Suprapubic skin (tissue), 4 donors: Measurements from ENCODE around the gene ZFHX3. TPM values are rescaled to one million over a fixed set of nuclear protein-coding genes. Genes with fewer than 3 reads are reported as not detected.

Source experiments
- DNase-seq, 2 donors: peaks; one replicate each; pipeline ENCODE4 v3.0.0-alpha.2; 2019; ENCODE audit warnings: low spot score in 2 of 2
- H3K27ac ChIP-seq: fragments of 200-600 bp; sonication (generic); one replicate; pipeline ENCODE4 v1.5.1; 2019
- H3K27me3 ChIP-seq: fragments of 200-600 bp; sonication (generic); one replicate; pipeline ENCODE4 v1.5.1; 2019
- H3K36me3 ChIP-seq: fragments of 200-600 bp; sonication (generic); one replicate; pipeline ENCODE4 v1.5.1; 2019
- H3K4me1 ChIP-seq: fragments of 200-600 bp; sonication (generic); one replicate; pipeline ENCODE4 v1.5.1; 2019
- H3K4me3 ChIP-seq: fragments of 200-600 bp; sonication (generic); one replicate; pipeline ENCODE4 v1.5.1; 2019; ENCODE audit warnings: mild to moderate bottlenecking
- H3K9me3 ChIP-seq: fragments of 200-600 bp; sonication (generic); one replicate; pipeline ENCODE4 v1.5.1; 2019
- CTCF ChIP-seq, 2 donors: fragments of 200-600 bp in 1 of 2; fragments of 450-650 bp in 1 of 2; sonication (generic) in 1 of 2; IDR thresholded peaks; one replicate each; pipeline ENCODE4 v1.5.1; 2016 to 2019; ENCODE audit warnings: antibody characterized with exemption in 2 of 2, mild to moderate bottlenecking in 1 of 2, moderate library complexity in 1 of 2
- EP300 ChIP-seq: sonication (generic); formaldehyde crosslinking; IDR thresholded peaks from one replicate; pipeline ENCODE4 v1.6.1; 2017; ENCODE audit warnings: antibody characterized with exemption
- POLR2A ChIP-seq, 2 donors: fragments of 450-650 bp; IDR thresholded peaks; one replicate each; pipeline ENCODE4 v1.6.1; 2017; ENCODE audit warnings: antibody characterized with exemption in 2 of 2, mild to moderate bottlenecking in 2 of 2, moderate library complexity in 2 of 2
- POLR2AphosphoS5 ChIP-seq, 3 donors: sonication (generic); formaldehyde crosslinking; IDR thresholded peaks; one replicate each; pipeline ENCODE4 v1.6.1; 2017; ENCODE audit warnings: antibody characterized with exemption in 3 of 3
- WGBS: methylation state at CpG from one replicate; pipeline ENCODE4 v1.1.5; 2018; 5-methylcytosine and 5-hydroxymethylcytosine counted together
- total RNA-seq, 4 donors: library from RNA; depleted of rRNA; stranded (reverse); fragments of >200 nt; gene quantifications; one replicate each; pipeline ENCODE4 v1.1.0, GENCODE V29; 2016

The ZFHX3 gene
- total RNA-seq, 4 donors from 2014 or later: 10.4 to 16.1 (median 12.8) TPM

GRCh38 chr16:72917051-72917450 is 130.9 kb downstream of the ZFHX3 start:
- TF ChIP-seq POLR2AphosphoS5 (IDR thresholded peaks at IDR 0.05) (no peak), POLR2A (IDR thresholded peaks at IDR 0.05) (no peak), EP300 (no peak), CTCF (IDR thresholded peaks at IDR 0.05) (no peak)
- no peaks in the 10 kb centered on the region for H3K36me3 ChIP-seq

DNA sequence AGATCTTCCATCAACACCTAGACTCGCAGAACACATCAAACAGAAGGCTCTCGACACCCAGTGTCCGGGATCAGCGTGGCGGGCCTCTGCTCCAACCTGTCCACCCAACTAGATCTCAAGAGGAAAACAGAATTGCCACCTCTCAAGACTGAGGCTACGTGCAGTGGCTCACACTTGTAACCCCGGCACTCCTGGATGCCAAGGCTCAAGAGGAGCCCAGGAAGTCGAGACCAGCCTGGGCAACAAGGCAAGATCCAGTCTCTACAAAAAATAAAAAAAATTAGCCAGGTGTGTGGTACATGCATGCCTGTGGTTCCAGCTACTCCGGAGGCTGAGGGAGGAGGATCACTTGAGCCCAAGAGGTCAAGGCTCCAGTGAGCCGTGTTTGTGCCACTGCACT is 132.6 kb downstream of the ZFHX3 start:
- H3K36me3 ChIP-seq: no peaks in the 10 kb centered on the region
- no peak for DNase-seq
- TF ChIP-seq EP300: no peak
- no peak for TF ChIP-seq POLR2AphosphoS5 (IDR thresholded peaks at IDR 0.05)
- no peak for TF ChIP-seq CTCF (IDR thresholded peaks at IDR 0.05)
- no peak overlapping the region for H3K4me3 ChIP-seq
- no peaks in the 10 kb centered on the region for H3K27me3 ChIP-seq
- 98% methylated on average over 10 of the region's 10 CpGs for WGBS
- no peaks in the 10 kb centered on the region for H3K4me1 ChIP-seq
- H3K9me3 ChIP-seq: no peaks in the 10 kb centered on the region
- H3K27ac ChIP-seq: no peak overlapping the region

More at GRCh38 chr16:72917051-72917450, 130.9 kb downstream of the ZFHX3 start:
- no peaks in the 10 kb centered on the region for H3K27me3 ChIP-seq
- no peaks in the 10 kb centered on the region for H3K4me1 ChIP-seq
- no peak overlapping the region for H3K27ac ChIP-seq
- H3K4me3 ChIP-seq: no peak overlapping the region
- WGBS: 88% methylated on average over 7 of the region's 7 CpGs
- no peak for DNase-seq
- no peaks in the 10 kb centered on the region for H3K9me3 ChIP-seq

DNA sequence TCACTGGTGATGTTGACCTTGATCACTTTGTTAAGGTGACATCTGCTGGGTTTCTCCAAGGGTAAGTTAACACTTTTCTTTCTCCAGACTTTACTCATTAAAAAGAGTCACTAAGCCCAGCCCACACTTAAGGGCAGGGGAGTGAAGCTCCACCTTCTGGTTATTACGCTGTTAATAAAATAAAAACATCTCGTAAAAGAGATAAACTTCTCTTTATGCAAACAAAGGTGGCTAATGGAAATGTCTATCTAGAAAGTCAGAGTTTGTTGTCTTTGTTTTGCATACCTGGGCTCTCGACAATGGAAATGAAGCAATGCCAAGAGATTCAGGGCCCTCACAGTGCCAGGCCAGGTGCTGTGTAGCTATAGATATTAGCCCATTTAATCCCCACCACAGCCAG is 134.4 kb downstream of the ZFHX3 start:
- H3K27ac ChIP-seq: no peak overlapping the region
- H3K27me3 ChIP-seq: no peaks in the 10 kb centered on the region
- no peaks in the 10 kb centered on the region for H3K36me3 ChIP-seq
- 96% methylated on average over 3 of the region's 3 CpGs for WGBS
- peaks cover 3% of the 10 kb centered on the region for H3K4me1 ChIP-seq
- H3K4me3 ChIP-seq: no peak overlapping the region
- no peak for DNase-seq
- no peaks in the 10 kb centered on the region for H3K9me3 ChIP-seq
- TF ChIP-seq POLR2AphosphoS5 (IDR thresholded peaks at IDR 0.05) (no peak), EP300 (no peak), POLR2A (IDR thresholded peaks at IDR 0.05) (no peak), CTCF (IDR thresholded peaks at IDR 0.05) (no peak)

DNA sequence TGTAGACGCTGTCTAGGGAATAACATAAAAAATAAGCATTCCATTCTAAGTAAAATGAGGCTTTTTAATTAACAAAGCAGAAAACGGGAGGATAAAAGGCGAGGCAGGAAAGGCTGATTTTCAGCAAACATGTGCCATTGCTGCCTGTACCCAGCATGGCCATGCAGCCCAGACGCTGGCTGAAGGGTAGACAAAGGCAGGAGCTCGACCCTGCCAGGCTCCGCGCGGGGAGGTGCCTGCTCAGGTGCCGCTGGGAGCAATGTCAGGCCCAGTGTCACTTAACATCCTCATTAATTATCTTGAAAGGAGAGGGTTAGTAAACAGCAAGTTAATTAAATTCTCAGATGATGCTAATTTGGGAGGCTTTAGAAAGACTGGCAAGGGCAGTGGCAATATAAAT is 136.0 kb downstream of the ZFHX3 start:
- Histone ChIP-seq H3K4me1 (peaks cover 8% of the 10 kb centered on the region), H3K27me3 (no peaks in the 10 kb centered on the region), H3K4me3 (no peak overlapping the region), H3K27ac (no peak overlapping the region), H3K9me3 (no peaks in the 10 kb centered on the region), H3K36me3 (no peaks in the 10 kb centered on the region)
- no peak for DNase-seq
- no peak for TF ChIP-seq POLR2A (IDR thresholded peaks at IDR 0.05)
- TF ChIP-seq POLR2AphosphoS5 (IDR thresholded peaks at IDR 0.05): no peak
- no peak for TF ChIP-seq CTCF (IDR thresholded peaks at IDR 0.05)
- no peak for TF ChIP-seq EP300
- 92% methylated on average over 9 of the region's 9 CpGs for WGBS

DNA sequence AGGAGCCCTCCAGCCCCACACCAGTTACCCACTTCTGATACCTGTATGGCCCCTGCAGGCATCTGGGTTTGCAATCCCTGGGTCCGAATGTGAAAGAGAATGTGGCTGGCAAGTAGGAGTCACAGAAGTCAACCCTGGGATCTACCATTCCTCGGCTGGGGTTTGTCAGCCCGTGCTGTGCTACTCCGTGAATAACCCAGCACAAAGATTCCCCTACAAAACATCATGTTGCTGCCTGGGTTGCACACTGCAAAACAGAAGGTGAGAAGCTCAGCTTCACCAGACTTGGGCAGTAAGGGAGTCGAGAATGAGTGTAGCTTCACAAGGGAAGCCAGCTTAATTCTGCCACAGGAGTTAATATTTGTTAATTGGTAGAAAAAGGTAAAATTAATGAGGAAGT is 137.1 kb downstream of the ZFHX3 start:
- Histone ChIP-seq H3K36me3 (no peaks in the 10 kb centered on the region), H3K27ac (no peak overlapping the region), H3K4me3 (no peak overlapping the region), H3K9me3 (no peaks in the 10 kb centered on the region), H3K4me1 (peaks cover 8% of the 10 kb centered on the region), H3K27me3 (no peaks in the 10 kb centered on the region)
- DNase-seq: no peak
- WGBS: 92% methylated on average over 3 of the region's 5 CpGs
- TF ChIP-seq POLR2A (IDR thresholded peaks at IDR 0.05) (no peak), POLR2AphosphoS5 (IDR thresholded peaks at IDR 0.05) (no peak), EP300 (no peak), CTCF (IDR thresholded peaks at IDR 0.05) (no peak)
